Measurements from ENCODE around the gene ZBTB16. TPM values are rescaled to one million over a fixed set of nuclear protein-coding genes. Genes with fewer than 3 reads are reported as not detected.

ZBTB16 gene
- total and polyA plus RNA-seq, 2 experiments from 2014 or later: 0.29 to 1.4 TPM

GRCh38 chr11:114027926-114028325 is 31.6 kb upstream of the ZBTB16 start:
- no peaks in the 10 kb centered on the region for H4K20me1 ChIP-seq (replicated peaks; ENCODE audit: insufficient read depth)
- ATAC-seq: no peak
- no peaks in the 10 kb centered on the region for H3K36me3 ChIP-seq (ENCODE audit: insufficient read depth)
- H3K79me2 ChIP-seq (replicated peaks; ENCODE audit: insufficient read depth): no peaks in the 10 kb centered on the region
- Mint-ChIP-seq H3K27me3 (ENCODE audit: insufficient read depth, low read depth, poor library complexity) (peaks cover 5% of the 10 kb centered on the region), H3K4me3 (no peak overlapping the region), H3K36me3 (ENCODE audit: low read depth) (no peaks in the 10 kb centered on the region), H3K27ac (no peak overlapping the region), H3K9me3 (no peaks in the 10 kb centered on the region; the same call in 2 of the 3 replicates), H3K4me1 (peaks cover 13% of the 10 kb centered on the region; the same call in 2 of the 3 replicates)
- no peak overlapping the region for H3K4me2 ChIP-seq
- no peak overlapping the region for H3K4me3 ChIP-seq
- H3K27me3 ChIP-seq (ENCODE audit: insufficient read depth): no peaks in the 10 kb centered on the region
- no peaks in the 10 kb centered on the region for H3F3A ChIP-seq (replicated peaks; ENCODE audit: low read depth)
- TF ChIP-seq JUNB (IDR thresholded peaks at IDR 0.05; ENCODE audit: unreplicated experiment) (no peak), REST (IDR thresholded peaks at IDR 0.05; ENCODE audit: unreplicated experiment) (peak; percentile 45), POLR2AphosphoS5 (IDR thresholded peaks at IDR 0.05; ENCODE audit: low read depth) (no peak), STAT1 (IDR thresholded peaks at IDR 0.05; ENCODE audit: unreplicated experiment) (no peak), CTCF (conservative IDR thresholded peaks at IDR 0.05; ENCODE audit: low read depth in 2 of 2) (peak in 1 of 2 experiments; percentile 18; a peak in 1 of 4 replicates), ETS1 (IDR thresholded peaks at IDR 0.05) (no peak), NANOG (IDR thresholded peaks at IDR 0.05; ENCODE audit: borderline replicate concordance) (no peak), EZH2 (IDR thresholded peaks at IDR 0.05; ENCODE audit: low read depth, unreplicated experiment) (no peak)
- 0 out of 2 replicates have a peak, but pooled peaks cover 3% of the 10 kb centered on the region for H3K4me1 ChIP-seq (ENCODE audit: insufficient read depth)
- no peak for DNase-seq (ENCODE audit: low spot score)
- peaks cover 6% of the 10 kb centered on the region; the same call in 1 of the 2 replicates for H3K9me2 ChIP-seq (ENCODE audit: insufficient read depth)
- H3K27ac ChIP-seq (ENCODE audit: low read depth): no peak overlapping the region
- H2AFZ ChIP-seq: peak overlapping the region; percentile 96; the same call in 1 of the 2 replicates

Data from GM23338 (cell line).